ENCODE results near the gene ITGA11. TPM values are rescaled to one million over a fixed set of nuclear protein-coding genes. Genes with fewer than 3 reads are reported as not detected.
A peak's percentile ranks its signal among the peaks of the same experiment; 100 is the strongest.

The ITGA11 gene
- total RNA-seq, 1 donor from 2014 or later, result 0.28 TPM

DNA sequence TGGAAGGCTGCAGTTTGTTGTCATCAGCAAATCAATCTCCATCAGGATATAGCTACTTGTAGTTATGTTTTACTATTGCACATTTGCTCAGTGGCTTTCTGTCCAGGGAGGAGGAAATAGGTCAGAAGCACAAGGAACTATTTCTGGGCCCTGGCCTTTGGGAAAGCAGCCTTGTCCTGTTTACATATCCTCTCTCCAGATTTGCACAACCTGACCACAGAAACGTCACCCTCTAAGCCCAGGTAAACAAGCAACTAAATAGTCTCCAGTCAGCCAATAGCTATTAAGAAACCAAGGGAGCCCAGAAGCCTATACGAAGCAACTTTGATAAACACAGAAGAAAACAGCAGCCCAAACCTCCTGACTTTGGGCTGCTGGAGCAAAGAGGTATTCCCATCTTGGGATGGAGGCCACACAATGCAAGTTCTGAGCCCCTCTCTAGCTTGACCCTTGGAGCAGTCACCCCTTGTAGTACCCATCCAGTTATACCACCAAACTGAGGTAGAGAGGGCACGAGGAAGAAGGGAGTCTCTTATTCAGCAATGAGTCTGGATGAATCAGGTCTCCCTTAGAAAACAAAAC is 156.7 kb downstream of the ITGA11 start:
- Mint-ChIP-seq H3K27me3 (ENCODE audit: unreplicated experiment) (peaks cover 2% of the 10 kb centered on the region), H3K36me3 (ENCODE audit: low read depth, unreplicated experiment) (no peaks in the 10 kb centered on the region), H3K4me1 (ENCODE audit: unreplicated experiment) (peaks cover 52% of the 10 kb centered on the region), H3K9me3 (ENCODE audit: unreplicated experiment) (no peaks in the 10 kb centered on the region), H3K27ac (ENCODE audit: unreplicated experiment) (peak overlapping the region; percentile 68), H3K4me3 (ENCODE audit: unreplicated experiment) (no peak overlapping the region)
- no peak for DNase-seq (ENCODE audit: low spot score)
- TF ChIP-seq, protein P1, sequence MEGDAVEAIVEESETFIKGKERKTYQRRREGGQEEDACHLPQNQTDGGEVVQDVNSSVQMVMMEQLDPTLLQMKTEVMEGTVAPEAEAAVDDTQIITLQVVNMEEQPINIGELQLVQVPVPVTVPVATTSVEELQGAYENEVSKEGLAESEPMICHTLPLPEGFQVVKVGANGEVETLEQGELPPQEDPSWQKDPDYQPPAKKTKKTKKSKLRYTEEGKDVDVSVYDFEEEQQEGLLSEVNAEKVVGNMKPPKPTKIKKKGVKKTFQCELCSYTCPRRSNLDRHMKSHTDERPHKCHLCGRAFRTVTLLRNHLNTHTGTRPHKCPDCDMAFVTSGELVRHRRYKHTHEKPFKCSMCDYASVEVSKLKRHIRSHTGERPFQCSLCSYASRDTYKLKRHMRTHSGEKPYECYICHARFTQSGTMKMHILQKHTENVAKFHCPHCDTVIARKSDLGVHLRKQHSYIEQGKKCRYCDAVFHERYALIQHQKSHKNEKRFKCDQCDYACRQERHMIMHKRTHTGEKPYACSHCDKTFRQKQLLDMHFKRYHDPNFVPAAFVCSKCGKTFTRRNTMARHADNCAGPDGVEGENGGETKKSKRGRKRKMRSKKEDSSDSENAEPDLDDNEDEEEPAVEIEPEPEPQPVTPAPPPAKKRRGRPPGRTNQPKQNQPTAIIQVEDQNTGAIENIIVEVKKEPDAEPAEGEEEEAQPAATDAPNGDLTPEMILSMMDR (IDR thresholded peaks at IDR 0.05; ENCODE audit: unreplicated experiment), result no peak

DNA sequence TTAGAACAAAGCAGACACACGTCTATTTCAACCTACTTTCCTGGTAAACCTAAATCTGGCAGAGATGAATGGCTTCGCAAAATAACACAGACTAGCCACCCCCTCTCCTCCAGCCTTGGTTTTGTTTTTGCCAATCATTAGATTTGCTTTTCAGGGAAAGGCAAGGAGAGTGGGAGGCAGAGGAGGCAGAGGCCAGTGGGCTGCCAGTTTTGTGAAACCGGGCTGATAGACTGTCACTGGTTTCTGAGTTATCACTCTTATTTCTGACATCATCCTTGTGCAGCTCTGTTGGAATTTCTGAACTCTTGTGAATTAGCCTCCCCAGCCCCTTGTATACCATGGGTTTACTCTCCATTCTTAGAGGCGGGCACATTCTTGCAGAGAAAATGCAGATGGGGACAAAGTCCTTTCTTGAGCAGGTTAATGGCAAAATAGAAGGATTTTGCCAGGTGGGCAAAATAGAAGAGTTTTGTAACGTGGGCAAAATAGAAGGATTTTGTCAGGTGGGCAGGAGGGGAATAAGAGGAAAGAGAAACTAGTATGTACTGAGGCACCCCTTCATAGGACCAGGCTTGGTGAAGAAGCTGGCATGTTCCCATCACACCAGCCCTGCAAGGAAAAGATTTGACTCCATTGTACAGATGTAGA is 157.6 kb downstream of the ITGA11 start:
- no peaks in the 10 kb centered on the region for H3K36me3 Mint-ChIP-seq (ENCODE audit: low read depth, unreplicated experiment)
- peaks cover 2% of the 10 kb centered on the region for H3K27me3 Mint-ChIP-seq (ENCODE audit: unreplicated experiment)
- no peaks in the 10 kb centered on the region for H3K9me3 Mint-ChIP-seq (ENCODE audit: unreplicated experiment)
- DNase-seq (ENCODE audit: low spot score), result no peak
- H3K27ac Mint-ChIP-seq (ENCODE audit: unreplicated experiment), result peak overlapping the region; percentile 38
- no peak overlapping the region for H3K4me3 Mint-ChIP-seq (ENCODE audit: unreplicated experiment)
- H3K4me1 Mint-ChIP-seq (ENCODE audit: unreplicated experiment), result peaks cover 45% of the 10 kb centered on the region
- TF ChIP-seq, protein P1 (IDR thresholded peaks at IDR 0.05; ENCODE audit: unreplicated experiment), result no peak

DNA sequence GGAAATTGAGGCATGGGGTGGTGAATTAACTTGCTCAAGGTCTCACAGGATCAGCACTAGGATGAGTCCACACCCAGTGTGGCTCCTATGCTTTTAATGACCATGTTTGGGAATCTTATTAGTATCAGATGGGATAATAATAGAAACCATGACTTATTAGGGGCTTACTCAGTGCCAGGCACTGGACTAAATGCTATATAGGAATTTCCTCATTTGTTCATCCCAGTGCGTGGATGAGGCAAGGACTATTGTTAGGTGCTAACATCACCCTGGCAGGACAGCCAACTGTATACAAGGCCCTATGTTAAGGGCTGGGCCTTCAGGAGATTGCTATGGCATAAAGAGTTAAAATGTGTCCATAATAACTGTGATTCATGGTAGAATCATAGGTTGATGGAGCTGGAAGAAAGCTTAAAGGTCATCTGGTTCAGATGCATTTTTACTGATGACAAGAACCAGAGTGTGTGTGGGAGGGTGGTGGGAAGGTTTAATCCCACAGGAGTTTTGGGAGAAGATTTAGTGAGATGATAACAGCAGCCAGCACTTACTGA is 159.2 kb downstream of the ITGA11 start:
- H3K4me3 Mint-ChIP-seq (ENCODE audit: unreplicated experiment), result peak overlapping the region; percentile 18
- H3K9me3 Mint-ChIP-seq (ENCODE audit: unreplicated experiment), result no peaks in the 10 kb centered on the region
- peaks cover 35% of the 10 kb centered on the region for H3K4me1 Mint-ChIP-seq (ENCODE audit: unreplicated experiment)
- no peaks in the 10 kb centered on the region for H3K27me3 Mint-ChIP-seq (ENCODE audit: unreplicated experiment)
- no peak overlapping the region for H3K27ac Mint-ChIP-seq (ENCODE audit: unreplicated experiment)
- no peak for DNase-seq (ENCODE audit: low spot score)
- H3K36me3 Mint-ChIP-seq (ENCODE audit: low read depth, unreplicated experiment), result no peaks in the 10 kb centered on the region
- TF ChIP-seq, protein P1 (IDR thresholded peaks at IDR 0.05; ENCODE audit: unreplicated experiment), result no peak

GRCh38 chr15:68271854-68272471 is 160.0 kb downstream of the ITGA11 start:
- Mint-ChIP-seq H3K4me3 (ENCODE audit: unreplicated experiment) (no peak overlapping the region), H3K36me3 (ENCODE audit: low read depth, unreplicated experiment) (no peaks in the 10 kb centered on the region), H3K9me3 (ENCODE audit: unreplicated experiment) (no peaks in the 10 kb centered on the region), H3K27me3 (ENCODE audit: unreplicated experiment) (no peaks in the 10 kb centered on the region), H3K27ac (ENCODE audit: unreplicated experiment) (no peak overlapping the region), H3K4me1 (ENCODE audit: unreplicated experiment) (peaks cover 31% of the 10 kb centered on the region)
- no peak for DNase-seq (ENCODE audit: low spot score)
- TF ChIP-seq, protein P1 (IDR thresholded peaks at IDR 0.05; ENCODE audit: unreplicated experiment), result no peak

DNA sequence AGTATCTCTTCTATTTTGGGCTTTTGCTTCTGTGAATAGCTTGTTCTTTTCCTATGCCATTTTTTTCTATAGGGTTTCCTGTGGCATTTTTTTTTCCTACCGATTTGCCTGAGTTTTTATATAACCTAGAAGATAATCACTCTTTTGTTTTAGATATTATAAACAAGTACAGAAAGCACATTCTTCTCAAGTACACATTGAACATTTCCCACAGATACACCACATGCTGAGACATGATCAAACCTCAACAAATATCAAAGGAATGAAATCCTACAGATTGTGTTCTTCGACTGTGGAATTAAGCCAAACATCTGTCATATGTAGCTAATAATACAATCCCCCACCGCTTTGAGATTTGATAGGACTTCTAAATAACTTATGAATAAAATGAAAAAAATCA is 163.6 kb downstream of the ITGA11 start:
- Mint-ChIP-seq H3K36me3 (ENCODE audit: low read depth, unreplicated experiment) (no peaks in the 10 kb centered on the region), H3K9me3 (ENCODE audit: unreplicated experiment) (no peaks in the 10 kb centered on the region), H3K4me1 (ENCODE audit: unreplicated experiment) (peaks cover 2% of the 10 kb centered on the region), H3K4me3 (ENCODE audit: unreplicated experiment) (no peak overlapping the region), H3K27me3 (ENCODE audit: unreplicated experiment) (no peaks in the 10 kb centered on the region), H3K27ac (ENCODE audit: unreplicated experiment) (no peak overlapping the region)
- DNase-seq (ENCODE audit: low spot score), result no peak
- TF ChIP-seq, protein P1 (IDR thresholded peaks at IDR 0.05; ENCODE audit: unreplicated experiment), result no peak

Measured in endothelial cell (in vitro differentiated cells).